Gastrocnemius medialis (tissue), 4 donors: ENCODE measurements around the gene RAET1L. TPM values are rescaled to one million over a fixed set of nuclear protein-coding genes. Genes with fewer than 3 reads are reported as not detected.

Source experiments
- ATAC-seq, 2 donors: fragments of 150-250 bp; one replicate each; pipeline ENCODE4 v1.9.1; 2016
- DNase-seq, 2 donors: peaks; one replicate each; pipeline ENCODE4 v3.0.0-alpha.2; 2019
- H3K27ac ChIP-seq, 4 donors: fragments of 200-600 bp; sonication (generic); 1 replicate in 1 of 4; 2 replicates in 3 of 4; pipeline ENCODE4 v1.5.1; 2016 to 2018; ENCODE audit warnings: mild to moderate bottlenecking in 2 of 4, moderate library complexity in 1 of 4
- H3K27me3 ChIP-seq, 3 donors: fragments of 200-600 bp; sonication (generic) in 2 of 3; 1 replicate in 1 of 3; 2 replicates in 2 of 3; pipeline versions ENCODE4 v1.5.1 to v1.6.0; 2016 to 2019; ENCODE audit warnings: mild to moderate bottlenecking in 1 of 3, moderate library complexity in 1 of 3
- H3K36me3 ChIP-seq, 2 donors: fragments of 200-600 bp; sonication (generic) in 1 of 2; one replicate each; pipeline ENCODE4 v1.5.1; 2017 to 2018
- H3K4me1 ChIP-seq, 2 donors: fragments of 200-600 bp; sonication (generic) in 1 of 2; one replicate each; pipeline ENCODE4 v1.5.1; 2016 to 2017; ENCODE audit warnings: mild to moderate bottlenecking in 2 of 2
- H3K4me3 ChIP-seq, 4 donors: fragments of 200-600 bp; sonication (generic) in 3 of 4; 1 replicate in 1 of 4; 2 replicates in 3 of 4; pipeline ENCODE4 v1.5.1; 2016 to 2019; ENCODE audit warnings: mild to moderate bottlenecking in 2 of 4
- H3K9me3 ChIP-seq, 3 donors: fragments of 200-600 bp; sonication (generic) in 2 of 3; 1 replicate in 1 of 3; 2 replicates in 2 of 3; pipeline ENCODE4 v1.5.1; 2016 to 2019
- CTCF ChIP-seq, 5 experiments: fragments of 450-650 bp in 3 of 5; fragments of 200-600 bp in 2 of 5; sonication (generic) in 2 of 5; IDR thresholded peaks in 4 of 5; conservative IDR thresholded peaks in 1 of 5; 1 replicate in 4 of 5; 2 replicates in 1 of 5; pipeline ENCODE4 v1.5.1; 2016 to 2019; ENCODE audit warnings: antibody characterized with exemption in 5 of 5, mild to moderate bottlenecking in 3 of 5, moderate library complexity in 3 of 5
- POLR2A ChIP-seq, 2 donors: fragments of 450-650 bp; IDR thresholded peaks; one replicate each; pipeline ENCODE4 v1.6.1; 2017; ENCODE audit warnings: antibody characterized with exemption in 2 of 2, mild to moderate bottlenecking in 2 of 2, moderate library complexity in 2 of 2
- in situ Hi-C, 4 donors: fragments of 200-750 bp; cut with MboI; loops; one replicate each; pipeline versions ENCODE4 v1.15.0 to v1.8.0; 2017; ENCODE audit warnings: low sequenced_read_pairs in 4 of 4
- intact Hi-C: fragments of 100-400 bp; cut with DNase I; formaldehyde crosslinking; loops from one replicate; pipeline ENCODE4 v1.15.1; 2023; ENCODE audit warnings: low total_unique reads
- total RNA-seq, 4 donors: library from RNA; depleted of rRNA; stranded (reverse); fragments of >200 nt; gene quantifications; one replicate each; pipeline versions ENCODE4 v1.1.0 to v1.2.3, GENCODE V29; 2016

Gene RAET1L
- total RNA-seq, 4 donors from 2014 or later, result not detected

GRCh38 chr6:150033207-150033771 lies 8.0 kb upstream of the RAET1L start:
- Histone ChIP-seq H3K4me3 (no peak overlapping the region), H3K9me3 (no peaks in the 10 kb centered on the region), H3K27ac (no peak overlapping the region), H3K36me3 (no peaks in the 10 kb centered on the region), H3K27me3 (peaks cover 20 to 26% (median 25%) of the 10 kb centered on the region in 3 donors), H3K4me1 (peaks cover 6 to 10% of the 10 kb centered on the region in 2 donors)
- TF ChIP-seq CTCF (IDR thresholded peaks at IDR 0.05 in 4 of 5, conservative IDR thresholded peaks at IDR 0.05 in 1 of 5), result no peak
- TF ChIP-seq POLR2A (IDR thresholded peaks at IDR 0.05), result no peak
- no peak for ATAC-seq
- in situ Hi-C loops (no loop called here), intact Hi-C loops (no loop called here)
- no peak for DNase-seq

- no peaks in the 10 kb centered on the region for H3K36me3 ChIP-seq
- no peaks in the 10 kb centered on the region for H3K9me3 ChIP-seq
- DNase-seq (no peak), ATAC-seq (no peak)
- no peak overlapping the region for H3K4me3 ChIP-seq
- no peak overlapping the region for H3K27ac ChIP-seq
- H3K27me3 ChIP-seq, result peaks cover 14 to 19% (median 18%) of the 10 kb centered on the region in 3 donors
- peaks cover 3 to 4% of the 10 kb centered on the region in 2 donors for H3K4me1 ChIP-seq
- TF ChIP-seq CTCF (IDR thresholded peaks at IDR 0.05 in 4 of 5, conservative IDR thresholded peaks at IDR 0.05 in 1 of 5) (no peak), POLR2A (IDR thresholded peaks at IDR 0.05) (no peak)
- in situ Hi-C loops (no loop called here), intact Hi-C loops (no loop called here)
Observed at GRCh38 chr6:150032598-150032997, 7.3 kb upstream of the RAET1L start.

GRCh38 chr6:150030611-150031010 lies 5.3 kb upstream of the RAET1L start:
- Histone ChIP-seq H3K36me3 (no peaks in the 10 kb centered on the region), H3K27ac (no peak overlapping the region), H3K4me3 (no peak overlapping the region), H3K4me1 (peaks cover 4 to 6% of the 10 kb centered on the region in 2 donors), H3K27me3 (peaks cover 5 to 11% (median 7%) of the 10 kb centered on the region in 3 donors), H3K9me3 (no peaks in the 10 kb centered on the region)
- DNase-seq (no peak), ATAC-seq (no peak)
- intact Hi-C loops (no loop called here), in situ Hi-C loops (no loop called here)
- TF ChIP-seq CTCF (IDR thresholded peaks at IDR 0.05 in 4 of 5, conservative IDR thresholded peaks at IDR 0.05 in 1 of 5), result no peak
- no peak for TF ChIP-seq POLR2A (IDR thresholded peaks at IDR 0.05)

GRCh38 chr6:150029749-150030148 lies 4.4 kb upstream of the RAET1L start:
- no peak overlapping the region for H3K27ac ChIP-seq
- no peaks in the 10 kb centered on the region for H3K36me3 ChIP-seq
- no peak for DNase-seq
- no peak overlapping the region for H3K4me3 ChIP-seq
- intact Hi-C loops, result no loop called here
- TF ChIP-seq POLR2A (IDR thresholded peaks at IDR 0.05) (no peak), CTCF (IDR thresholded peaks at IDR 0.05 in 4 of 5, conservative IDR thresholded peaks at IDR 0.05 in 1 of 5) (no peak)
- H3K9me3 ChIP-seq, result no peaks in the 10 kb centered on the region
- in situ Hi-C loops, result no loop called here
- ATAC-seq, result no peak
- peaks cover 12 to 18% (median 16%) of the 10 kb centered on the region in 3 donors for H3K27me3 ChIP-seq
- peaks cover 10 to 14% of the 10 kb centered on the region in 2 donors for H3K4me1 ChIP-seq

GRCh38 chr6:150029276-150029675 lies 3.9 kb upstream of the RAET1L start:
- in situ Hi-C loops (no loop called here), intact Hi-C loops (no loop called here)
- DNase-seq (no peak), ATAC-seq (no peak)
- Histone ChIP-seq H3K4me1 (peaks cover 10 to 14% of the 10 kb centered on the region in 2 donors), H3K9me3 (no peaks in the 10 kb centered on the region), H3K27ac (no peak overlapping the region), H3K4me3 (no peak overlapping the region), H3K36me3 (no peaks in the 10 kb centered on the region), H3K27me3 (peaks cover 14 to 21% (median 16%) of the 10 kb centered on the region in 3 donors)
- TF ChIP-seq CTCF (IDR thresholded peaks at IDR 0.05 in 4 of 5, conservative IDR thresholded peaks at IDR 0.05 in 1 of 5) (no peak), POLR2A (IDR thresholded peaks at IDR 0.05) (no peak)
